ENCODE results near the gene NR1H3.

The NR1H3 gene

GRCh38 chr11:47257517-47258316, at the start of gene NR1H3:
Gene NR1H3, plus strand, starts transcription at chr11:47257996. Its CDS starts 1,221 bp downstream, at chr11:47259217.
- TF ChIP-seq EGR1 (IDR thresholded peaks at IDR 0.05) (no peak), MAX (IDR thresholded peaks at IDR 0.05) (peak; percentile 43; the same call in 1 of the 2 replicates), EP300 (IDR thresholded peaks at IDR 0.05; ENCODE audit: borderline replicate concordance) (no peak), RAD21 (IDR thresholded peaks at IDR 0.05; ENCODE audit: low read depth) (peak; percentile 43; the same call in 1 of the 2 replicates), FOXM1 (IDR thresholded peaks at IDR 0.05; ENCODE audit: borderline replicate concordance, low read depth) (no peak), CREB1 (IDR thresholded peaks at IDR 0.05; ENCODE audit: low read depth) (no peak), YY1 (IDR thresholded peaks at IDR 0.05; ENCODE audit: low read depth) (no peak), ZBTB7A (IDR thresholded peaks at IDR 0.05; ENCODE audit: low read depth) (peak; percentile 44; the same call in 1 of the 2 replicates), NFIC (IDR thresholded peaks at IDR 0.05) (no peak), TCF12 (IDR thresholded peaks at IDR 0.05; ENCODE audit: low read depth) (no peak), REST (IDR thresholded peaks at IDR 0.05; ENCODE audit: low read depth) (no peak), TEAD4 (IDR thresholded peaks at IDR 0.05) (no peak), CEBPB (IDR thresholded peaks at IDR 0.05) (peak; percentile 92), TAF1 (IDR thresholded peaks at IDR 0.05; ENCODE audit: low read depth) (no peak)
- TF ChIP-seq, protein P1, sequence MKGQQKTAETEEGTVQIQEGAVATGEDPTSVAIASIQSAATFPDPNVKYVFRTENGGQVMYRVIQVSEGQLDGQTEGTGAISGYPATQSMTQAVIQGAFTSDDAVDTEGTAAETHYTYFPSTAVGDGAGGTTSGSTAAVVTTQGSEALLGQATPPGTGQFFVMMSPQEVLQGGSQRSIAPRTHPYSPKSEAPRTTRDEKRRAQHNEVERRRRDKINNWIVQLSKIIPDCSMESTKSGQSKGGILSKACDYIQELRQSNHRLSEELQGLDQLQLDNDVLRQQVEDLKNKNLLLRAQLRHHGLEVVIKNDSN (IDR thresholded peaks at IDR 0.05) = no peak

DNA sequence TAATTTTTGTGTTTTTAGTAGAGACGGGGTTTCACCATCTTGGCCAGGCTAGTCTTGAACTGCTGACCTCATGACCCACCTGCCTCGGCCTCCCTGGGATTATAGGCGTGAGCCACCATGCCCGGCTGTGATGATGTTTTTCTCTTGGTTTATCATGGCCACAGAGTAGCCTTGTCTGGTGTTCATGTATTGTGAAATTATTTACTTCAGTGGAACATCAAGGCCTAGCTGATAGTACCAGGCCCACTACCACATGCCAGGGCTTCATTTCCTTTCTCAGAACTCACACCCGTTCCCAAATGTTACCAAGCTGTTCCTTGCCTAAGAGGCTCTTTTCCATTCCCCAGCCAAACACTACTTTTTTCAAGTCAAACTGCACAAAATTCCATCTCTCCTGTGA, 49.2 kb upstream of the NR1H3 start:
- no peak for TF ChIP-seq TCF12 (IDR thresholded peaks at IDR 0.05; ENCODE audit: low read depth)
- no peak for TF ChIP-seq EP300 (IDR thresholded peaks at IDR 0.05; ENCODE audit: borderline replicate concordance)
- TF ChIP-seq REST (IDR thresholded peaks at IDR 0.05; ENCODE audit: low read depth) = no peak
- no peak for TF ChIP-seq EGR1 (IDR thresholded peaks at IDR 0.05)
- no peak for TF ChIP-seq RAD21 (IDR thresholded peaks at IDR 0.05; ENCODE audit: low read depth)
- no peak for TF ChIP-seq CREB1 (IDR thresholded peaks at IDR 0.05; ENCODE audit: low read depth)
- TF ChIP-seq TEAD4 (IDR thresholded peaks at IDR 0.05) = no peak
- no peak for TF ChIP-seq YY1 (IDR thresholded peaks at IDR 0.05; ENCODE audit: low read depth)
- no peak for TF ChIP-seq MAX (IDR thresholded peaks at IDR 0.05)
- TF ChIP-seq FOXM1 (IDR thresholded peaks at IDR 0.05; ENCODE audit: borderline replicate concordance, low read depth) = no peak
- no peak for TF ChIP-seq NFIC (IDR thresholded peaks at IDR 0.05)
- no peak for TF ChIP-seq TAF1 (IDR thresholded peaks at IDR 0.05; ENCODE audit: low read depth)
- no peak for TF ChIP-seq CEBPB (IDR thresholded peaks at IDR 0.05)
- TF ChIP-seq, protein P1 (IDR thresholded peaks at IDR 0.05) = no peak
- TF ChIP-seq ZBTB7A (IDR thresholded peaks at IDR 0.05; ENCODE audit: low read depth) = no peak

- no peak for TF ChIP-seq YY1 (IDR thresholded peaks at IDR 0.05; ENCODE audit: low read depth)
- TF ChIP-seq EGR1 (IDR thresholded peaks at IDR 0.05) = no peak
- TF ChIP-seq CREB1 (IDR thresholded peaks at IDR 0.05; ENCODE audit: low read depth) = no peak
- TF ChIP-seq, protein P1 (IDR thresholded peaks at IDR 0.05) = no peak
- TF ChIP-seq MAX (IDR thresholded peaks at IDR 0.05) = no peak
- TF ChIP-seq ZBTB7A (IDR thresholded peaks at IDR 0.05; ENCODE audit: low read depth) = no peak
- TF ChIP-seq EP300 (IDR thresholded peaks at IDR 0.05; ENCODE audit: borderline replicate concordance) = no peak
Measured at GRCh38 chr11:47212938-47213337, 44.9 kb upstream of the NR1H3 start.

DNA sequence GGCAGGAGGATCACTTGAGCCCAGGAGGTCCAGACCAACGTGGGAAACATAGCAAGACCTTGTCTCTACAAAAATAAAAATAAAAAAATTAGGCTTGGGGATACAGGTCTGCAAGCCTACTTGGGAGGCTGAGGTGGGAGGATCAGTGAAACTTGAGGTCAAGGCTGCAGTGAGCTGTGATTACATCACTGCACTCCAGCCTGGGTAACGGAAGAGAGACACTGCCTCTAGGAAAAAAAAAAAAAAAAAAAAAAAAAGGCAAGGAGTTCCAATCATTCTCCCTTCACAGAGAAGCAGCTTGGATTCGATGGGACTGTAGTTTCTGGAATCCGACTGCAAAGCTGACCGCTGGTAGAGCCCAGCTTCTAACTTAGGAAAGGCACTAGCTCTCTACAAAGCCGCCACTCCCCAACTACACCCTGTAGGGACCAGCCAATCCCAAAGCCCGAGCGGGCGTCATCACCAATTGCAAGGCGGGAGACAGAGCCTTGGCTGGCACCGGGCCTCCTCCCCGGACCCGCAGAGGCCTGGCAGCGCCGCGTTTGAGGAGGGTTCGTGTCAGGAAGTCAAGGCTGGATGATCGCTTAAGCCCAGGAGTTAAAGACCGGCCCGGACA, 43.7 kb upstream of the NR1H3 start:
- TF ChIP-seq REST (IDR thresholded peaks at IDR 0.05; ENCODE audit: low read depth) (no peak), MAX (IDR thresholded peaks at IDR 0.05) (peak; percentile 74; the same call in 1 of the 2 replicates), EP300 (IDR thresholded peaks at IDR 0.05; ENCODE audit: borderline replicate concordance) (no peak), TEAD4 (IDR thresholded peaks at IDR 0.05) (no peak), TAF1 (IDR thresholded peaks at IDR 0.05; ENCODE audit: low read depth) (no peak), CREB1 (IDR thresholded peaks at IDR 0.05; ENCODE audit: low read depth) (0 out of 2 replicates have a peak, but pooled peaks have one; percentile 27), EGR1 (IDR thresholded peaks at IDR 0.05) (no peak), ZBTB7A (IDR thresholded peaks at IDR 0.05; ENCODE audit: low read depth) (0 out of 2 replicates have a peak, but pooled peaks have one; percentile 13), CEBPB (IDR thresholded peaks at IDR 0.05) (no peak), RAD21 (IDR thresholded peaks at IDR 0.05; ENCODE audit: low read depth) (no peak), NFIC (IDR thresholded peaks at IDR 0.05) (peak; percentile 63; the same call in 1 of the 2 replicates), TCF12 (IDR thresholded peaks at IDR 0.05; ENCODE audit: low read depth) (peak; percentile 9; the same call in 1 of the 2 replicates), FOXM1 (IDR thresholded peaks at IDR 0.05; ENCODE audit: borderline replicate concordance, low read depth) (no peak), YY1 (IDR thresholded peaks at IDR 0.05; ENCODE audit: low read depth) (no peak; the same call in 1 of the 2 replicates)
- TF ChIP-seq, protein P1 (IDR thresholded peaks at IDR 0.05) = no peak
